HTR-8/SVneo (cell line): ENCODE measurements around the gene SLC17A3.
A peak's percentile ranks its signal among the peaks of the same experiment; 100 is the strongest.

Experiments used
- DNase-seq: peaks from one replicate; pipeline ENCODE4 v3.0.0; 2011; ENCODE audit warnings: low spot score, mixed read lengths; ENCODE audit not compliant: insufficient read length
- FAIRE-seq: peaks from 2 replicates; lab custom pipeline; 2011; peaks lifted over from hg19 to GRCh38; lab: Jason Lieb, UNC

The SLC17A3 gene

GRCh38 chr6:25892877-25893276, 18.8 kb upstream of the SLC17A3 start:
- DNase-seq (no peak), FAIRE-seq (no peak)

- peak; percentile 47 for DNase-seq
- no peak for FAIRE-seq
Measured at GRCh38 chr6:25889877-25890853, 16.1 kb upstream of the SLC17A3 start.

DNA sequence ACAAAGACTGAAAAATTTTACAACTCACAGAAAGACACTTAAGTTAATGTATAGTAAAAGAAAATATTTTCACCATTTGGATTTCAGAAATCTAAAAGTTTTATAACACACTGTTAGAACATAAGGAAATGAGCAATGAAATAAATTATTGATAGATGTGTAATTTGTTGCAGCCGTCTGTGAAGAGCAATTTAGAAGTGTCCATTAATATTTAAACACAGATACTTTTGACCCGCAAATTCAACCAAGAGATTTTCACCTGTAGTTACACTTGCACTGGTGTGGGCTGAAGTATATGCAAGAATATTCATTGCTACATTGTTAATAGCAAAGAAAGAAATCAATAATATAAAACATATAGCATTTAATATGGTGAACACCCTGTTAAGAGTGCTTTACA, 14.6 kb upstream of the SLC17A3 start:
- FAIRE-seq = no peak

DNA sequence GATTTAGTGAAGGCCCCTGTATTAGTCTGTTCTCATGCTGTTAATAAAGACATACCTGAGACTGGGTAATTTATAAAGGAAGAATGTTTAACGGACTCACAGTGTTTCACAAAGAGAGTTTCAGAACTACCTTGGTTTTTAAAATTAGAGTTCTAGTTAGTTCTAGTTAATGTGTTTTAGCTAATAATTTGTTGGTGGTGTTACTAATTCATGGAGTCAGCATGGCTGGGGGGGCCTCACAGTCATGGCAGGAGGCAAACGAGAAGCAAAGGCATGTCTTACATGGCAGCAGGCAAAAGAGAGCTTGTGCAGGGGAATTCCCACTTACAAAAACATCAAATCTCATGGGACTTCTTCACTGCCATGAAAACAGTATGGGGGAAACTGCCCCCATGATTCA, 12.0 kb upstream of the SLC17A3 start:
- DNase-seq (no peak), FAIRE-seq (no peak)

More for the DNA sequence above, 14.6 kb upstream of the SLC17A3 start:
- no peak for DNase-seq

GRCh38 chr6:25883991-25884390, 9.9 kb upstream of the SLC17A3 start:
- DNase-seq (peak; percentile 66), FAIRE-seq (peak; percentile 88)

DNA sequence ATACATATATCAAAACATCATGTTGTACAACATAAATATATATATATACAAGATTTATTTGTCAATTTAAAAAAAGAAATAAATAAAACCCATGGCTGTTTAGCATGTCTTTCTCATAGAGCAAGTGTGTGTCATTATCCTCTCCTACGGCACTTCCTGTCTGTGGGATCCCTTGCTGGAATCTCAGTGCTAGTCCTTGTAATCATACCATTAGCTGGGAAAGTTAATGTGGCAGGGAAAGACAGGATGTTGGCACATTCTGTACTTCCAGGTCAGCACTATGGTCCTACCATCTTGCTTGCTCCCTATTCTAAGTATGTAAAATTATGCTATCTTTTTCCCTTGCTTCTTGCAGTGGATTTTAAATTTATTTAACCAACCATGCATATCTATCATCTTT, 9.5 kb upstream of the SLC17A3 start:
- FAIRE-seq (peak; percentile 31), DNase-seq (peak; percentile 28)

DNA sequence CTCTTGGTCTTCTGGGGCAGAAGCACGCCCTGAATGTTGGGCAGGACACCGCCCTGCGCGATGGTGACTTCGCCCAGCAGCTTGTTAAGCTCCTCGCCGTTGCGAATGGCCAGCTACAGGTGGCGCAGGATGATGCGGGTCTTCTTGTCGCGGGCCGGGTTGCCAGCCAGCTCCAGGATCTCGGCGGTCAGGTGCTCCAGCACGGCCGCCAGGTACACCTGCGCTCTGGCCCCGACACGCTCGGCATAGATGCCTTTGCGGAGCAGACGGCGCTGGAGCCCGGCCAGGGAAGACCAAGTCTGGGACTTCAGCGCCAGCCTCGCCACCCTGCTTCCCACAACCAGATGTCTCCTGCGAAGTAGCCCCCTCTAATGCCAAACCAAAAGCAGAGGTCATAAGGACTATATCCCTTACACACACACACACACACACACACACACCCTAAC, 8.0 kb upstream of the SLC17A3 start:
- FAIRE-seq (no peak), DNase-seq (no peak)

- no peak for DNase-seq
Measured at GRCh38 chr6:25880601-25881000, 6.6 kb upstream of the SLC17A3 start.

GRCh38 chr6:25878721-25879322, 4.8 kb upstream of the SLC17A3 start:
- DNase-seq (no peak), FAIRE-seq (no peak)

More at GRCh38 chr6:25880601-25881000, 6.6 kb upstream of the SLC17A3 start:
- FAIRE-seq = no peak

DNA sequence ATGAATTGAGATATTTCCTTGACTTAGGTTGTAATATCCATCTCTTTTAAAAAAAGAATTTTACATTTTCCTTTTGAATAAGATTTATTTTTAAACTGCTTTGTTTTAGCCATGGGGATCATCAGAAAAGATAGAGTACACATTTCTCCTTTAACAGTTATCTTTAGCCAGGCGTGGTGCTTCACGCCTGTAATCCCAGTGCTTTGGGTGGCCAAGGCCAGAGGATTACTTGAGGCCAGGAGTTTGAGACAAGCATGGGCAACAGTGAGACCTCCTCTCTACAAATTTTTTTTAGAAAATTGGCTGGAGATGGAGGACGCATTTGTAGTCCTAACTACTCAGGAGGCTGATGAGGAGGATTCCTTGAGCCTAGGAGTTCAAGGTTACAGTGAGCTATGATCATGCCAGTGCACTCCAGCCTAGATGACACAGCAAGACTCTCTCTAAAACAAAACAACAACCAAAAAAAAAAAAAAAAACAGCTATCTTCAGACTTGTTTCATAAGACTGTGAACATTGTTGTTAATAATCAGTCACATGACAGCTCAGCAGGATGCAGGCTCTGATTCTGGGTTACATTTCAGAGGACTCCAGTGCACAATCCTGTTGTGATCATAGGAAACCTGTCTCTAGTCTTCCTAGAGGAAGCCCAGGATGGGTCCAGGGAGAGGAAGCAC, 2.0 kb upstream of the SLC17A3 start:
- DNase-seq = no peak

DNA sequence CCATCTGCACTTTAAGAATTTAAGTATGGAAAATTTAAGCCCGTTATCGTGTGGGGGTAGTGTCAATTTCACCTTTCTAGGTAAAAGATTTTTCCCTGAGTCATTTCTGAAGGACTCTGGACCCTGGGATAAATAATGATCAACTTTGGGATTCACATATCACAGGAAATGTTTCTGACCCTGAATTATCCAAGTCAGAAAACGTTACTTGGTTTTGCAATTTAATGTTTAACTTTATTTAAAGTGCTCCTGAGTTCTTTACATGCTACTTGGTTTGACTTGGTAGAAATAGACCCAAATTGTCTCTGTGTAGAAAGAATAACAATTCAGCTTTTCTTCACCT, 1.5 kb upstream of the SLC17A3 start:
- FAIRE-seq = no peak
- DNase-seq = no peak

More for the DNA sequence above, 2.0 kb upstream of the SLC17A3 start:
- FAIRE-seq = no peak

- no peak for DNase-seq
- no peak for FAIRE-seq
Measured at GRCh38 chr6:25874822-25875562, 949 bp upstream of the SLC17A3 start.

DNA sequence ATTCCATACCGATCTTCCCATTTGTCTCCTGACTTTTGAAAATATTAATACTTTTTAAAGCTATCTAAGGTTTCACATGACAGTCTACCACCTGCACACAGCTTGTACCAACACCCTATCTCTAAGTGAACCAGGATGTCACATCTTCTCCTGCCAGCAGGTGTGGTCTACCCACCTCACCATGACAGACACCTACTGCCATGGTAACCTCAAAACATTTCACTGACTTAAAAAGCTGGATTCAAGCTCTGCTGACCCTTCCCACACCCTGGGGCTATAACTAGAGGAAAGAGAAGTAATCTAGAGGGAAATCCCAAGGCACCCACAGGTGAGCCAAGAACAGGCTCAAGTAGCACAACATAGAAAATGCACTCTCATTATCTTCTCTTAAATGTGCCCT, 1.2 kb downstream of the SLC17A3 start:
- FAIRE-seq (no peak), DNase-seq (no peak)

DNA sequence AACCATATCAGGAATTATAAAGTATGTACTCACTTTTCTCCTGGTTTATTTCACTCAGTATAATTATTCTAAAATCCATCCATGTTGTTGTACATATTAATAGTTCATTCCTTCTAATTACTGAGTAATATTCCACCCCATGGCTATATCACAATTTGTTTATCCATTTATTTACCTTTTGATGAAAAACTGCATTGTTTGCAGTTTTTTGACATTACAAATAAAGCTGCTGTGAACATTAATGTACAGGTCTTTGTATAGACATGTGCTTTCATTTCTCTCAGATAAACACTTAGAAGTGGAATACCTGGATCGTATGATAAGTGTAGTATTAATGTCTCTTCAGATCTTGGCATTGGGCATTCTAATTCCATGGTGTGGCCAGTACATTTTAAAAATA, 4.2 kb downstream of the SLC17A3 start:
- no peak for DNase-seq

GRCh38 chr6:25868436-25869183, 5.4 kb downstream of the SLC17A3 start:
- FAIRE-seq = no peak
- no peak for DNase-seq

More for the DNA sequence above, 4.2 kb downstream of the SLC17A3 start:
- no peak for FAIRE-seq

GRCh38 chr6:25866011-25866410, 8.0 kb downstream of the SLC17A3 start:
- DNase-seq (no peak), FAIRE-seq (no peak)

GRCh38 chr6:25863360-25863759, 10.7 kb downstream of the SLC17A3 start:
- no peak for FAIRE-seq
- DNase-seq = no peak

DNA sequence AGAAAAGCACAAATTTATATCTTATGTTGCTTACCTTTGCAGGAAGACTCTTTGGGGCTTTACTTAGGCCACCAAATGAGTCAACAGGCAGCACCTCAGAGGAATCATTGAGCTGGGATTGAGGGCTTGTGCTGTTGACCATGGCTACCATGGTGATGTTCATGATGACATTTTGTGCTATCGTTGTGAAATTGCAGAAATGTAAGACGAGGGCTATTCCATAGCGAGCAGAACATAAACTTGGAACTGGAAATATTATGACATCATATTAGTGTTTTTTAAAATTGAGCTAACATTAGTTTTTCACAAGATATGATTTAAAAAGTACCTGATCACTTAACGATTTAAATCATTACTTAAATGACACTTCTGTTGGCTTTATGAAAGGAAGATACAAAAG, 11.8 kb downstream of the SLC17A3 start:
- no peak for DNase-seq
- no peak for FAIRE-seq

GRCh38 chr6:25852756-25853155, 21.3 kb downstream of the SLC17A3 start:
- DNase-seq (no peak), FAIRE-seq (no peak)
